LNCaP clone FGC (cell line): ENCODE measurements around the gene BTRC.

Experiments
- DNase-seq: peaks from one replicate; pipeline ENCODE4 v3.0.0-alpha.2; 2011; ENCODE audit warnings: low read depth
- H3K4me3 ChIP-seq: 2 replicates; pipeline ENCODE4 v1.5.1; 2011; ENCODE audit warnings: mild to moderate bottlenecking, low read depth, low read length, control low read depth
- TF ChIP-seq, protein P1 (sequence below): IDR thresholded peaks from 2 replicates; pipeline ENCODE4 v1.5.1; 2012; ENCODE audit warnings: mild to moderate bottlenecking; ENCODE audit not compliant: control insufficient read depth, insufficient read depth; ENCODE audit errors: extremely low read depth

Gene BTRC

DNA sequence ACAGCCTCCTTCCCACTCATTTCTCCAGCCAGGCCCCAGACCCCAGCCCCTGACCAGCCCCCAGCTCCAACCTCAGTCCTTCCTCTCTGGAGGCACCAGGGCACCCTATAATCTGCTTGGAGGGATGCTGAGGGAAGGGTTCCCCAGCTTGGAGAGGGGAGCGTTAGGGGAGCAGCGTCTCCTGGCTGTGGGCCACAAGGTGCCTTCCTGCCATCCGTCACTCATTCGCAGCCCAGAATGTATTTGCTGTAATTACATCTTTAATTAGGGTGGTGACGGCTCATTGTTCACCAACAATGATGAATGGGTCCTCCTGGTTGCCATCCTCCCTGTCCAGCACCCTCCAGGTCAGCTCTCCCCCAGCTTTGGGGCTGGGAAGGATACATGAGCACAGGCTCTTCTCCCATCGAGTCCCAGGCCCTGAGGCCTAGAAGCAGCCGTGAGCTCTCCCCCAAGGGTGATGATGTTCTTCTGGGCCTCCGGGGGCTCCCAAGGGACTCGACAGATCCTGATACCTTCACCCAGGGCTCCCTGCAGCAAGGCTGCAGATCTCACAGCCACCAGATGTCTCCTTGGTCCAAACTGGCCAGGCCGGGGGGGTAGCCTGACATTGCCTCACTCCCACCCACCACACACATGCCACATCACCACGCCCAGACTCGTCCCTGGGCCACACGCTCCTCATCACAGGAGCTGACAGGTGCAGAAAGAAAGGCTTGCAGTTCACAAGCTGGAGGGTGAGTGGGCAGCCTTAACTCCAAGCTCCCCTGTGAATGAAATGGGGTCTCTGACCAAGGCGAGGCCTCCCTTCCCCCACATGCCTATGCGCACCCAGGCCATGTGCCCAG is 207.3 kb downstream of the BTRC start:
- DNase-seq = no peak
- TF ChIP-seq, protein P1, sequence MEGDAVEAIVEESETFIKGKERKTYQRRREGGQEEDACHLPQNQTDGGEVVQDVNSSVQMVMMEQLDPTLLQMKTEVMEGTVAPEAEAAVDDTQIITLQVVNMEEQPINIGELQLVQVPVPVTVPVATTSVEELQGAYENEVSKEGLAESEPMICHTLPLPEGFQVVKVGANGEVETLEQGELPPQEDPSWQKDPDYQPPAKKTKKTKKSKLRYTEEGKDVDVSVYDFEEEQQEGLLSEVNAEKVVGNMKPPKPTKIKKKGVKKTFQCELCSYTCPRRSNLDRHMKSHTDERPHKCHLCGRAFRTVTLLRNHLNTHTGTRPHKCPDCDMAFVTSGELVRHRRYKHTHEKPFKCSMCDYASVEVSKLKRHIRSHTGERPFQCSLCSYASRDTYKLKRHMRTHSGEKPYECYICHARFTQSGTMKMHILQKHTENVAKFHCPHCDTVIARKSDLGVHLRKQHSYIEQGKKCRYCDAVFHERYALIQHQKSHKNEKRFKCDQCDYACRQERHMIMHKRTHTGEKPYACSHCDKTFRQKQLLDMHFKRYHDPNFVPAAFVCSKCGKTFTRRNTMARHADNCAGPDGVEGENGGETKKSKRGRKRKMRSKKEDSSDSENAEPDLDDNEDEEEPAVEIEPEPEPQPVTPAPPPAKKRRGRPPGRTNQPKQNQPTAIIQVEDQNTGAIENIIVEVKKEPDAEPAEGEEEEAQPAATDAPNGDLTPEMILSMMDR = no peak
- no peak overlapping the region for H3K4me3 ChIP-seq

DNA sequence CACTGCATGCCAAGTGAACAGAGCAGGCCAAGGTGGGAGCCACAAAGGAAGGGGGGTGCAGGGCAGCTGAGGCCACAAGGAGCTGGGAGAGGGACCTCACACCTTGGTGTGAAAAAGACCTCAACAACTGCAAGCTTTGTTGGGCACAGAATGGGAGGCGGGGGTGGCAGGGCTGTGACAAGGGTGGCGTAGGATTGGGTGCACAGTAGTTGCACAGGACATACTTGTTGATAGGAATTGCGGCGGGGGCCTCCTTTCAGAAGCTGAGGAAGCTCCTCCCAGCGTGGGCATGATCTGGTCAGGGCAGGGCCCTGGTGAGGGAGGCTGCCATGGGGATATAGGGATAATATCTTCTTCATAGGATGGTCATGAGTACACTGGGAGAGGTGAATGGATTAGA is 208.3 kb downstream of the BTRC start:
- H3K4me3 ChIP-seq = no peak overlapping the region
- TF ChIP-seq, protein P1 = no peak
- DNase-seq = no peak

DNA sequence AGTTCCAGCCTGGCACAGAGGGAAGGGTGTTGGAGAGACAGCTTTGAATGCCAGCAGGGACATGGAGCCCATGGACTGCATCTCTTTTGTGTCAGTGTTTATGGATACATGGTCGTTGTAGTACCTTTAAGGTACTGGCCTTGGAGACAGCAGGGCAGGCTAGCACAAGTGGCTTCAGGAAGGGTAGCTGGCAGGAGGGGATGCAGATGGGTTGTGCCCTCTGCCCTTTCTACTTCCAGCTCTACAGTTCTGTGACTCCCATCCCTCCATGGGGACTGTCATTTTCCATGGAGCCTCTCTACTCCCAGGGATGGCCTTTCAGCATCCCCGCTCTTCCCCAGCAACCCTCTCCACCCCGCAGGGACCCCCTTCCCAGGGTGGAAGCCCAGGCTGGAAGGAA is 209.0 kb downstream of the BTRC start:
- no peak overlapping the region for H3K4me3 ChIP-seq
- TF ChIP-seq, protein P1 = no peak
- DNase-seq = no peak

DNA sequence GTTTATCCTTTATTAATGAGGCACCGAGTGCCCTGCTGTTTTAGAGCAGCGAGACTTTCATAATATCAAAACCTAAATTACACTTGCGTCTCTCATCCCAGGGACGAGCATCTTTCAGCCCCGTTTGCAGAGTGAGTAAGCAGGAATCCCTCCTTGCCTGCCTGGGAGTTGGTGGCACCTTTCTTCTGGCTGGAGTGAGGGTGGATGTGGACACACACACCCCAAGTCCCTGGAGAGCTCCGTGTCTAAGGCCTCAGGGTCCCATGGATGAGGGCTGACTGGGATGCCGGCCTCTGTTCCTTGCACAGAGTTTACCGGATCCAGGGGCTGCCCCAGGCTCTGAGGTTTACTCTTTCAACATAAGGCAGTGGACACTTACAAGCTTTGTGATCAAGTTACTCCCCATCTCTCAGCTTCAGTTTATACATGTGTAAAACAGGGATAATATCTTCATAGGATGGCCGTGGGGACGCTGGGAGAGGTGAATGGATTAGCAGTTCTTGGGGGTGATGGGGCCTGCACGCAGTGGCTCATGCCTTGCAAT is 209.6 kb downstream of the BTRC start:
- no peak for DNase-seq
- TF ChIP-seq, protein P1 = no peak
- no peak overlapping the region for H3K4me3 ChIP-seq

DNA sequence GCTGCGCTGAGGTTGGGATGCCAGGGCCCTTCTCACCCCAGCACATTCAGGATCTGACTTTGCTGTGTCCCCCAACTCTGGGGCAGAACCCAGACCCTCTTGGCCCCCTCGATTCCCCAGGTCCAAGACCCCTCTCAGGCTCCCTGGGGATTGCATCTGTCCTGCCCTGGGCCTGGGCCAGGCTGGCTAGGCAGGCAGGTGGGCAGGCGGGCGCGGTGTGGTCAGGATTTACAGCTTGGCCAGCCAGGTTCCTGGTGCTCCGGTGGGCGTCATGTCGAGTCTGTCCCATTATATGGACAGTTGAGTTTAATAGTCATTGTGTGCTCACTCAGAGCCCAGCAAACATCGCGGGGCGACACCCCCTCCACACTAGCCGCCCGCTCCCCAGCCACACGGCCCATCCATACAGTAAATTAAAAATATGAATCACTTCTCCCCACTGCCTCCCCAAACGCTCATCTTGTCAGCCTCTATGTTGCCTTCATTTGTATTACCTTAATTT is 210.6 kb downstream of the BTRC start:
- no peak for DNase-seq
- no peak overlapping the region for H3K4me3 ChIP-seq
- TF ChIP-seq, protein P1 = no peak

DNA sequence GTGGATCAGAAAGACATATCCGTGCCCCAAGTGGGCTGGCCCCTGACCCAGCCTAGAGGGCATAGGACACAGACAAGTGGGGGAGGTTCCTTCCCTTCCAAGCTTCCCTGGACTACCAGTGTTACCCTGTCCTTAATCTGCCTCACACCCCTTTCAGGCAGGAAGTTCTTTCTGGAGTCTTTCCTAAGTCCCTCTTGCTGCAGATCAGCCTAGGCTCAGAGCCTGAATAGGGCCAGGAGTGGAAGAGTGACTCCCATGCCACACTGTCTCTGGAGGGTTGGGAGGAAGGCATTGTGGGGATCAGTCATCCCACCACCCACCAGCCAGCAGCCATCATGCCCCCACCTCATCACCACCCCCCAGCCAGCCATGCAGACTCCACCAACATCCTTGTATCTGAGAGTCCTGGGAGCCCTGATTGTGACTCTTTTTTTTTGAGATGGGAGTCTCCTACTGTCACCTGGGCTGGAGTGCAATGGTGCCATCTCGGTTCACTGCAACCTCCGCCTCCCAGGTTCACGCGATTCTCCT is 211.5 kb downstream of the BTRC start:
- no peak overlapping the region for H3K4me3 ChIP-seq
- TF ChIP-seq, protein P1 = no peak
- DNase-seq = no peak

DNA sequence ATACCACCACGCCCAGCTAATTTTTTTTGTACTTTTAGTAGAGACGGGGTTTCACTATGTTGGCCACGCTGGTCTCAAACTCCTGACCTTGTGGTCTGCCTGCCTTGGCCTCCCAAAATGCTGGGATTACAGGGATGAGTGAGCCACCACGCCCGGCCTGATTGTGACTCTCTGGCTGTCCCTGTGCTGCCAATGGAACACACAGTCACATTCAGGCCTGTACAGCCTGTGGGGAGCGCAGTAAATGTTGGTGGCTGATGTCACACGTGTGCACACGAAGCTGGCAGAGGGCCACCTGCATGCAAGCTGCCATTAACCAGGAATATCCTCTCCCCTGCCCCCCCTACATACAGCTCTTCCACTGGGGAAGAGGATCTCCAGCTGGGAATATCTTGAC is 212.0 kb downstream of the BTRC start:
- TF ChIP-seq, protein P1 = no peak
- no peak for DNase-seq
- no peak overlapping the region for H3K4me3 ChIP-seq
